ENCODE data around the gene PDE6B.

Gene PDE6B

GRCh38 chr4:679104-679481 is 53.7 kb downstream of the PDE6B start:
- TF ChIP-seq, protein P1, sequence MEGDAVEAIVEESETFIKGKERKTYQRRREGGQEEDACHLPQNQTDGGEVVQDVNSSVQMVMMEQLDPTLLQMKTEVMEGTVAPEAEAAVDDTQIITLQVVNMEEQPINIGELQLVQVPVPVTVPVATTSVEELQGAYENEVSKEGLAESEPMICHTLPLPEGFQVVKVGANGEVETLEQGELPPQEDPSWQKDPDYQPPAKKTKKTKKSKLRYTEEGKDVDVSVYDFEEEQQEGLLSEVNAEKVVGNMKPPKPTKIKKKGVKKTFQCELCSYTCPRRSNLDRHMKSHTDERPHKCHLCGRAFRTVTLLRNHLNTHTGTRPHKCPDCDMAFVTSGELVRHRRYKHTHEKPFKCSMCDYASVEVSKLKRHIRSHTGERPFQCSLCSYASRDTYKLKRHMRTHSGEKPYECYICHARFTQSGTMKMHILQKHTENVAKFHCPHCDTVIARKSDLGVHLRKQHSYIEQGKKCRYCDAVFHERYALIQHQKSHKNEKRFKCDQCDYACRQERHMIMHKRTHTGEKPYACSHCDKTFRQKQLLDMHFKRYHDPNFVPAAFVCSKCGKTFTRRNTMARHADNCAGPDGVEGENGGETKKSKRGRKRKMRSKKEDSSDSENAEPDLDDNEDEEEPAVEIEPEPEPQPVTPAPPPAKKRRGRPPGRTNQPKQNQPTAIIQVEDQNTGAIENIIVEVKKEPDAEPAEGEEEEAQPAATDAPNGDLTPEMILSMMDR (conservative IDR thresholded peaks at IDR 0.05), result no peak
- H3K27ac ChIP-seq, result no peak overlapping the region

GRCh38 chr4:679629-680028 is 54.3 kb downstream of the PDE6B start:
- TF ChIP-seq, protein P1 (conservative IDR thresholded peaks at IDR 0.05), result no peak
- H3K27ac ChIP-seq, result no peak overlapping the region

GRCh38 chr4:680091-680490 is 54.7 kb downstream of the PDE6B start:
- H3K27ac ChIP-seq, result peak overlapping the region; percentile 64; the same call in 1 of the 2 replicates
- TF ChIP-seq, protein P1 (conservative IDR thresholded peaks at IDR 0.05), result no peak

DNA sequence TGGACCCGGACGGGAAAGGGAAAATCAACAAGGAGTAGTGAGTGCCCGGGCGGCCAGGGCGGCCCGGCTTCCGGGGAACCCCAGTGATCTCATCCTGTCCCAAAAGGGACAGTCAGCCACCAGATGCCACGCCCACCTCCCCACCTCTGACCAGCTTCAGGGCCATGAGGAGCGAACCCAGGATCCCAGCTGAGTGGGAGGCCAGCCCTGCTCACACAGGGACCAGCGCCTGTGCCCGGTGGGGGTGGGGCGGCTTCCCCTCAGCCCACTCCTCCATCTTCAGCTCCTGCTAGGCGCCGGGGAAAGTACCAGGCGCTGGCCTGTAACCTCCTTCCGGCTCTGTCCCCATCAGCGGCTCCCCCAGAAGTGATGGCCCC is 55.2 kb downstream of the PDE6B start:
- H3K27ac ChIP-seq, result peak overlapping the region; percentile 64; the same call in 1 of the 2 replicates
- TF ChIP-seq, protein P1 (conservative IDR thresholded peaks at IDR 0.05), result no peak

DNA sequence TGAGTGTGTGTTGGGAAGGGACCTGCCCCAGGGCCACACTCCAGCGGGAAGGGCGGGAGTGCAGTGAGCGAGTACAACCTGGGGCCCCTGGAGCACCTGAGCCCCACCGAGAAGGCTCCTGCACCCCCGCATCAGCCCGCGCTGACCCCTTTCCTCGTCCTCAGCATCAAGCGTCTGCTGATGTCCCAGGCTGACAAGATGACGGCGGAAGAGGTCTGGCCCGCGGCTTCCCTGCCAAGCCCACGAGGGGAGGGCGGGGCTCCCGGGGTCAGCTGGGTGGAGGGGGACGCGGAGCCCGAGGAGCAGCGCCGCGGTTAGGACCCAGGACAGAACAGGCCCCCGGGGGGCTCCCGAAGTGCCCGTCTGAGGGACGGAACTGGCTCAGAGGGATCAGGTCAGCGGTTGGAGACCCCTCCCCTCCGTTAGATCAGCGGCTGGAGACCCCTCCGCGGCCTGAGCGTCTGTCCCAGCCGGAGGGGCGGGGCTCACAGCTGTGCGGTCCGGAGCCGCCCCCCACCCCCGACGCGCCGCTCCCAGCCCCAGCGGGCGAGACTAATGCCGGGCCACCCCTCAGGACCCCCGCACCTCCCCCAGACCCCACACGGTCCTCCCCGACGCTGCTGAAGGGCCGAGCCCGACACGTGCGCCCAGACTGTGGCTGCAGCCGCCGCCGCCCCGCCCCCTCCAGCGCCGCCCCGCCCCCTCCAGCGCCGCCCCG is 55.7 kb downstream of the PDE6B start:
- peak overlapping the region; percentile 64; the same call in 1 of the 2 replicates for H3K27ac ChIP-seq
- TF ChIP-seq, protein P1 (conservative IDR thresholded peaks at IDR 0.05), result no peak

- TF ChIP-seq, protein P1 (conservative IDR thresholded peaks at IDR 0.05), result no peak
- H3K27ac ChIP-seq, result peak overlapping the region; percentile 70
These were observed 56.5 kb downstream of the PDE6B start for GRCh38 chr4:681736-682451.

DNA sequence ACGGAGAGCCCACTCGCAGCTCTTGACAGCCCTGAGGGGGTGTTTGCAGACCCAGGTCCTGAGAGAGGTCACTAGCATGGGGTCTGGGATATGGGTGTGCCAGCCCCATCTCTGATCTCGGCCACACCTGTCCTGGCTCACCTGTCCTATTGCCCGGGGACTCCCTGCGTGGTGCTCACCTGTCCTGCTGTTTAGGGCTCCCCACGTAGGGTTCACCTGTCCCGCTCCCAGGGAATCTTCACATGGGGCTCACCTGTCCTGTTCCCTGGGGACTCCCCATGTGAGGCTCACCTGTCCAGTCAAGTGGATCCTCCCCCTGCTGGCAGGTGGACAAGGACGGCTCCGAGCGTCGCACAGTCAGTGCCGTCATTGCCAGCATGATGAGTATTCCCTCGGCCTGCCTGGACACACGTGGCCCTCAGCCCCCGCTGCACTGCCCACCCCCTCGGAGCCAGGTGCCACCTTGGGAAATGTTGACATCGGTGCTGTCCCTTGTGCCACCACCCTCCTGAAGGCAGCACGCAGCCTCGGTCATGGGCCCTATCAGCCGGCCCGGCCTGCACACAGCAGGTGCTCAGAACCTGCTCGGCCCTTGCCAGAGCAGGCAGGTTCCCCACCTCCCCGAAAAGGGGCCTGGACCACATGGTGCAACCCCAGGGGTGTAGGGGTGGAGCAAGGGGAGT is 57.3 kb downstream of the PDE6B start:
- peak overlapping the region; percentile 70; the same call in 1 of the 2 replicates for H3K27ac ChIP-seq
- TF ChIP-seq, protein P1 (conservative IDR thresholded peaks at IDR 0.05), result no peak

All from VCaP (cell line).